IMR-90 (cell line): ENCODE results near the gene OR7G2. TPM values are rescaled to one million over a fixed set of nuclear protein-coding genes. Genes with fewer than 3 reads are reported as not detected.

Experiments used
- ATAC-seq: fragments of 200-7000 bp; cut with Tn5 transposase; 2 replicates; pipeline ENCODE4 v1.9.1; 2020; ENCODE audit warnings: low read depth, mild to moderate bottlenecking, moderate library complexity
- BruUV-seq: library from RNA; stranded (reverse); fragments of 400-500 nt; replicated peaks from 2 replicates; lab custom pipeline; 2021; lab: Mats Ljungman, UMichigan
- CTCF ChIA-PET: fragments of 300-600 bp; formaldehyde crosslinking; extraction: SDS; loops from one replicate; lab custom pipeline; 2021; ENCODE audit warnings: antibody characterized with exemption; lab: Yijun Ruan, JAX
- POLR2A ChIA-PET: fragments of 300-600 bp; sonication (Branson Sonifier 250); formaldehyde crosslinking; loops from one replicate; lab custom pipeline; 2022; ENCODE audit warnings: antibody characterized with exemption; ENCODE audit not compliant: unreplicated experiment; lab: Charles Lee
- DNase-seq: peaks from one replicate; pipeline ENCODE4 v3.0.0; 2013
- H2AFZ ChIP-seq: replicated peaks from 2 replicates; pipeline ENCODE3; 2013; ENCODE audit warnings: low read length, mild to moderate bottlenecking; ENCODE audit not compliant: poor library complexity
- H2AK5ac ChIP-seq: 2 replicates; pipeline ENCODE4 v1.6.1; 2013; ENCODE audit warnings: low read depth, low read length, inconsistent platforms
- H2AK9ac ChIP-seq: replicated peaks from 2 replicates; pipeline ENCODE3; 2013; ENCODE audit warnings: mild to moderate bottlenecking, low read depth, low read length, moderate library complexity; ENCODE audit not compliant: poor library complexity
- H2BK120ac ChIP-seq: 2 replicates; pipeline ENCODE4 v1.6.1; 2013; ENCODE audit warnings: low read depth, low read length, inconsistent platforms
- H2BK15ac ChIP-seq: 3 replicates; pipeline ENCODE4 v1.6.1; 2013; ENCODE audit warnings: low read depth, low read length, inconsistent platforms
- H2BK20ac ChIP-seq: 2 replicates; pipeline ENCODE4 v1.6.1; 2013; ENCODE audit warnings: low read depth, mild to moderate bottlenecking, inconsistent platforms, low read length, moderate library complexity
- H2BK5ac ChIP-seq: 2 replicates; pipeline ENCODE4 v1.6.1; 2013; ENCODE audit warnings: mild to moderate bottlenecking, low read depth, low read length, inconsistent platforms; ENCODE audit not compliant: poor library complexity, severe bottlenecking
- H3K14ac ChIP-seq: replicated peaks from 2 replicates; pipeline ENCODE4 v1.6.1; 2013; ENCODE audit warnings: low read depth, low read length, inconsistent platforms
- H3K18ac ChIP-seq: 2 replicates; pipeline ENCODE4 v1.6.1; 2013; ENCODE audit warnings: low read depth, low read length, control low read depth
- H3K23ac ChIP-seq: 2 replicates; pipeline ENCODE4 v1.6.1; 2013; ENCODE audit warnings: low read depth, low read length, inconsistent platforms
- H3K27ac ChIP-seq: 2 replicates; pipeline ENCODE4 v1.5.1; 2013; ENCODE audit warnings: mild to moderate bottlenecking, control low read depth, low read length; ENCODE audit not compliant: insufficient read depth
- H3K27me3 ChIP-seq: 2 replicates; pipeline ENCODE4 v1.6.1; 2013; ENCODE audit warnings: low read length; ENCODE audit not compliant: control insufficient read depth, insufficient read depth
- H3K36me3 ChIP-seq: 2 replicates; pipeline ENCODE4 v1.6.1; 2013; ENCODE audit warnings: low read length, mixed read lengths; ENCODE audit not compliant: control insufficient read depth, insufficient read depth
- H3K4ac ChIP-seq: 2 replicates; pipeline ENCODE4 v1.6.1; 2013; ENCODE audit warnings: low read depth, low read length, inconsistent platforms
- H3K4me1 ChIP-seq: 2 replicates; pipeline ENCODE4 v1.6.1; 2013; ENCODE audit warnings: low read length, mixed read lengths; ENCODE audit not compliant: control insufficient read depth, insufficient read depth
- H3K4me2 ChIP-seq: 2 replicates; pipeline ENCODE4 v1.6.1; 2013; ENCODE audit warnings: low read depth, mild to moderate bottlenecking, control low read depth, low read length, moderate library complexity
- H3K4me3 ChIP-seq: 2 replicates; pipeline ENCODE4 v1.5.1; 2013; ENCODE audit warnings: low read depth, mild to moderate bottlenecking, control low read depth, low read length, moderate library complexity; ENCODE audit not compliant: insufficient read depth
- H3K56ac ChIP-seq: 2 replicates; pipeline ENCODE4 v1.6.1; 2013; ENCODE audit warnings: low read length, inconsistent platforms; ENCODE audit not compliant: insufficient read depth; ENCODE audit errors: extremely low read depth
- H3K79me1 ChIP-seq, 2 experiments: 2 replicates each; pipeline ENCODE4 v1.6.1; 2013; ENCODE audit warnings: low read length in 2 of 2, inconsistent platforms in 1 of 2, low read depth in 1 of 2
- H3K9ac ChIP-seq: 2 replicates; pipeline ENCODE4 v1.6.1; 2013; ENCODE audit warnings: low read depth, low read length, control low read depth
- H3K9me1 ChIP-seq: 2 replicates; pipeline ENCODE4 v1.6.1; 2013; ENCODE audit warnings: low read length, inconsistent platforms; ENCODE audit not compliant: insufficient read depth
- H3K9me3 ChIP-seq: 2 replicates; pipeline ENCODE4 v1.6.1; 2013; ENCODE audit warnings: low read length; ENCODE audit not compliant: control insufficient read depth, insufficient read depth
- H4K20me1 ChIP-seq: 2 replicates; pipeline ENCODE4 v1.6.1; 2013; ENCODE audit warnings: low read length, inconsistent platforms; ENCODE audit not compliant: insufficient read depth
- H4K5ac ChIP-seq: 2 replicates; pipeline ENCODE4 v1.6.1; 2013; ENCODE audit warnings: mild to moderate bottlenecking, low read depth, low read length, control low read depth
- H4K8ac ChIP-seq, 2 experiments: 2 replicates each; pipeline ENCODE4 v1.6.1; 2013; ENCODE audit warnings: low read depth in 2 of 2, low read length in 2 of 2, control low read depth in 1 of 2, inconsistent platforms in 1 of 2
- H4K91ac ChIP-seq: 2 replicates; pipeline ENCODE4 v1.6.1; 2013; ENCODE audit warnings: low read depth, low read length, inconsistent platforms; ENCODE audit not compliant: insufficient read depth
- BHLHE40 ChIP-seq: fragments of 150-350 bp; IDR thresholded peaks from 2 replicates; pipeline ENCODE4 v1.6.1; 2016; ENCODE audit warnings: mild to moderate bottlenecking, low read depth, low read length
- CEBPB ChIP-seq: IDR thresholded peaks from 2 replicates; pipeline ENCODE4 v1.6.1; 2012; ENCODE audit warnings: low read depth, low read length, improper control_type of control experiment
- CHD1 ChIP-seq: IDR thresholded peaks from 2 replicates; pipeline ENCODE4 v1.6.1; 2012; ENCODE audit warnings: low read depth, low read length, improper control_type of control experiment
- ELK1 ChIP-seq: fragments of 150-350 bp; IDR thresholded peaks from 2 replicates; pipeline ENCODE4 v1.6.1; 2016; ENCODE audit warnings: low read depth, mild to moderate bottlenecking, low read length, moderate library complexity, borderline replicate concordance
- FOS ChIP-seq: fragments of 150-350 bp; IDR thresholded peaks from 2 replicates; pipeline ENCODE4 v1.6.1; 2016; ENCODE audit warnings: low read depth, low read length
- MAFK ChIP-seq: IDR thresholded peaks from 2 replicates; pipeline ENCODE4 v1.6.1; 2012; ENCODE audit warnings: low read depth, low read length, improper control_type of control experiment
- MAZ ChIP-seq: IDR thresholded peaks from 2 replicates; pipeline ENCODE4 v1.6.1; 2012; ENCODE audit warnings: low read depth, mild to moderate bottlenecking, low read length, improper control_type of control experiment, moderate library complexity, borderline replicate concordance
- MXI1 ChIP-seq: IDR thresholded peaks from 2 replicates; pipeline ENCODE4 v1.6.1; 2012; ENCODE audit warnings: low read depth, mild to moderate bottlenecking, low read length, moderate library complexity, borderline replicate concordance
- NFE2L2 ChIP-seq: fragments of 150-350 bp; IDR thresholded peaks from 2 replicates; pipeline ENCODE4 v1.6.1; 2016; ENCODE audit warnings: low read depth, mild to moderate bottlenecking, low read length
- POLR2A ChIP-seq: IDR thresholded peaks from 2 replicates; pipeline ENCODE4 v1.6.1; 2012; ENCODE audit warnings: mild to moderate bottlenecking, low read depth, low read length
- RAD21 ChIP-seq: IDR thresholded peaks from 2 replicates; pipeline ENCODE4 v1.6.1; 2012; ENCODE audit warnings: low read length, improper control_type of control experiment
- RCOR1 ChIP-seq: IDR thresholded peaks from 2 replicates; pipeline ENCODE4 v1.6.1; 2012; ENCODE audit warnings: mild to moderate bottlenecking, low read length, improper control_type of control experiment; ENCODE audit not compliant: insufficient replicate concordance
- RFX5 ChIP-seq: IDR thresholded peaks from 2 replicates; pipeline ENCODE4 v1.8.0; 2012; ENCODE audit warnings: low read depth, mild to moderate bottlenecking, low read length, moderate library complexity
- SMC3 ChIP-seq: fragments of 150-350 bp; IDR thresholded peaks from 2 replicates; pipeline ENCODE4 v1.6.1; 2016; ENCODE audit warnings: low read depth, mild to moderate bottlenecking, antibody characterized with exemption, low read length, moderate library complexity
- WGBS, 2 experiments: methylation state at CpG; one replicate each; pipeline versions ENCODE4 v1.1.5 to v1.1.7; 2013; ENCODE audit warnings: missing lambda C conversion rate in 2 of 2; ENCODE audit not compliant: insufficient read length in 1 of 2; ENCODE audit errors: extremely low coverage in 2 of 2; 5-methylcytosine and 5-hydroxymethylcytosine counted together
- dilution Hi-C: fragments of 300-500 bp; cut with HindIII; formaldehyde crosslinking; loops from one replicate; pipeline ENCODE4 v1.14.3; 2018; ENCODE audit warnings: low sequenced_read_pairs; ENCODE audit not compliant: unreplicated experiment
- in situ Hi-C: fragments of 300-500 bp; cut with MboI; formaldehyde crosslinking; loops from 3 replicates; pipeline ENCODE4 v1.14.3; 2019; ENCODE audit warnings: low sequenced_read_pairs, inconsistent platforms, mixed read lengths
- intact Hi-C: fragments of 100-400 bp; cut with micrococcal nuclease; formaldehyde crosslinking; loops from 2 replicates; pipeline ENCODE4 v1.10.0; 2022
- polyA plus RNA-seq, 3 experiments: library from polyadenylated mRNA; depleted of rRNA; stranded (reverse); fragments of >200 nt; gene quantifications; 2 replicates each; pipeline ENCODE4 v1.2.3, GENCODE V29; 2012; ENCODE audit warnings: low replicate concordance in 1 of 3
- total RNA-seq: library from RNA; depleted of rRNA; stranded (reverse); fragments of >200 nt; gene quantifications from 2 replicates; pipeline ENCODE4 v1.2.3, GENCODE V29; 2012
- TF ChIP-seq, protein P1 (sequence below): conservative IDR thresholded peaks from 2 replicates; pipeline ENCODE4 v1.5.1; 2012; ENCODE audit warnings: mild to moderate bottlenecking, low read depth, low read length, improper control_type of control experiment
- TF ChIP-seq, protein P2 (sequence below): fragments of 150-350 bp; IDR thresholded peaks from 2 replicates; pipeline ENCODE4 v1.6.1; 2017; ENCODE audit warnings: mild to moderate bottlenecking, antibody characterized with exemption, low read length, low read depth

Gene OR7G2
- total and polyA plus RNA-seq, 2 of the 4 experiments (the other 2 are of a cell fraction): not detected

DNA sequence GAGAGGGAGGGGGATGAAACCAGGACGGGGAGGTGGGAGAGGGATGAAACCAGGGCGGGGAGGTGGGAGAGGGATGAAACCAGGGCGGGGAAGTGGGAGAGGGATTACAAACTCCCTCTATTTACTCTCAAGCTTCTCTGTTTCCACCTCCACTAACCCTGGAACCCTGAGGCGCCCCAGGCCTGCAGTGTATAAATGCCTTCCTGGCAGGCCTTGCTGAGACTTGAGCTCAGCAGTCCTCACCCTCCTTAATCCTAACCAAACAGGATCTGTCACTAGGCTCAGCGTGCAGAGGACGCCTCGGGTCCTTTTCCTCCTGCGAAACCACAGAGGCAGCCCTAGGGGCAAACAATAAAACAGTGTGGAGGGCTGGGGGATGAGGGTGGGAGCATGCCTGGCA lies 52.5 kb downstream of the OR7G2 start:
- ATAC-seq (no peak), DNase-seq (no peak)
- H3K9ac ChIP-seq: no peak overlapping the region
- no CpG with 5 or more reads among the region's 8 CpGs for WGBS, 2 experiments
- H4K5ac ChIP-seq: no peak overlapping the region
- H2BK20ac ChIP-seq: no peak overlapping the region
- H3K9me3 ChIP-seq: peaks cover 13% of the 10 kb centered on the region
- H2AFZ ChIP-seq: no peak overlapping the region
- H2AK5ac ChIP-seq: no peak overlapping the region
- TF ChIP-seq POLR2A (no peak), RAD21 (no peak), CEBPB (no peak), CHD1 (no peak), ELK1 (no peak), RFX5 (no peak), MAZ (no peak), SMC3 (no peak), MAFK (no peak), FOS (no peak), BHLHE40 (no peak), NFE2L2 (no peak), RCOR1 (no peak), MXI1 (no peak)
- TF ChIP-seq, protein P1, sequence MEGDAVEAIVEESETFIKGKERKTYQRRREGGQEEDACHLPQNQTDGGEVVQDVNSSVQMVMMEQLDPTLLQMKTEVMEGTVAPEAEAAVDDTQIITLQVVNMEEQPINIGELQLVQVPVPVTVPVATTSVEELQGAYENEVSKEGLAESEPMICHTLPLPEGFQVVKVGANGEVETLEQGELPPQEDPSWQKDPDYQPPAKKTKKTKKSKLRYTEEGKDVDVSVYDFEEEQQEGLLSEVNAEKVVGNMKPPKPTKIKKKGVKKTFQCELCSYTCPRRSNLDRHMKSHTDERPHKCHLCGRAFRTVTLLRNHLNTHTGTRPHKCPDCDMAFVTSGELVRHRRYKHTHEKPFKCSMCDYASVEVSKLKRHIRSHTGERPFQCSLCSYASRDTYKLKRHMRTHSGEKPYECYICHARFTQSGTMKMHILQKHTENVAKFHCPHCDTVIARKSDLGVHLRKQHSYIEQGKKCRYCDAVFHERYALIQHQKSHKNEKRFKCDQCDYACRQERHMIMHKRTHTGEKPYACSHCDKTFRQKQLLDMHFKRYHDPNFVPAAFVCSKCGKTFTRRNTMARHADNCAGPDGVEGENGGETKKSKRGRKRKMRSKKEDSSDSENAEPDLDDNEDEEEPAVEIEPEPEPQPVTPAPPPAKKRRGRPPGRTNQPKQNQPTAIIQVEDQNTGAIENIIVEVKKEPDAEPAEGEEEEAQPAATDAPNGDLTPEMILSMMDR: no peak
- TF ChIP-seq, protein P2, sequence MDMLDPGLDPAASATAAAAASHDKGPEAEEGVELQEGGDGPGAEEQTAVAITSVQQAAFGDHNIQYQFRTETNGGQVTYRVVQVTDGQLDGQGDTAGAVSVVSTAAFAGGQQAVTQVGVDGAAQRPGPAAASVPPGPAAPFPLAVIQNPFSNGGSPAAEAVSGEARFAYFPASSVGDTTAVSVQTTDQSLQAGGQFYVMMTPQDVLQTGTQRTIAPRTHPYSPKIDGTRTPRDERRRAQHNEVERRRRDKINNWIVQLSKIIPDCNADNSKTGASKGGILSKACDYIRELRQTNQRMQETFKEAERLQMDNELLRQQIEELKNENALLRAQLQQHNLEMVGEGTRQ: no peak
- H3K4me2 ChIP-seq: no peak overlapping the region
- no peak overlapping the region for H2BK15ac ChIP-seq
- dilution Hi-C loops: no loop called here
- no peak overlapping the region for H3K18ac ChIP-seq
- BruUV-seq: no TSS peak
- H2AK9ac ChIP-seq: no peak overlapping the region
- no peak overlapping the region for H3K4ac ChIP-seq
- no peak overlapping the region for H2BK5ac ChIP-seq
- H3K36me3 ChIP-seq: no peaks in the 10 kb centered on the region
- POLR2A ChIA-PET: no interaction called here
- H3K9me1 ChIP-seq: no peaks in the 10 kb centered on the region
- H4K8ac ChIP-seq: no peak overlapping the region
- H3K27me3 ChIP-seq: no peaks in the 10 kb centered on the region
- intact Hi-C loops: no loop called here
- no peak overlapping the region for H2BK120ac ChIP-seq
- H3K56ac ChIP-seq: no peak overlapping the region
- in situ Hi-C loops: no loop called here
- H3K23ac ChIP-seq: no peak overlapping the region
- no peak overlapping the region for H3K14ac ChIP-seq
- H3K27ac ChIP-seq: no peak overlapping the region
- H4K91ac ChIP-seq: no peak overlapping the region
- CTCF ChIA-PET: no interaction called here
- H3K79me1 ChIP-seq: no peaks in the 10 kb centered on the region
- H3K4me3 ChIP-seq: no peak overlapping the region
- H4K20me1 ChIP-seq: no peaks in the 10 kb centered on the region
- H3K4me1 ChIP-seq: no peaks in the 10 kb centered on the region
